ENCODE data around the gene CD244.
"Not testable (repeated sequence)": the region's sequence is repeated elsewhere in the genome, so short reads cannot be mapped to it uniquely, and the experiment has no call there.

CD244 gene

GRCh38 chr1:160887071-160887470 lies 24.4 kb upstream of the CD244 start:
- TF ChIP-seq CTCF (IDR thresholded peaks at IDR 0.05; ENCODE audit: low read depth, low read length), result no peak
- no peak overlapping the region for H3K4me3 ChIP-seq (replicated peaks in 1 of 2; ENCODE audit: low read depth in 2 of 2, low read length in 2 of 2)

GRCh38 chr1:160885042-160885441 lies 22.4 kb upstream of the CD244 start, which contains the start of gene ITLN1:
ITLN1 (minus strand) TSS chr1:160885180; CDS start chr1:160884877, 303 bp downstream.
- TF ChIP-seq CTCF (IDR thresholded peaks at IDR 0.05; ENCODE audit: low read depth, low read length), result no peak
- no peak within 1 kb of the TSS for H3K4me3 ChIP-seq (replicated peaks in 1 of 2; ENCODE audit: low read depth in 2 of 2, low read length in 2 of 2)
- DNase-seq (ENCODE audit: low read depth in 2 of 2), result no peak

More at GRCh38 chr1:160887071-160887470, 24.4 kb upstream of the CD244 start:
- no peak for DNase-seq (ENCODE audit: low read depth in 2 of 2)

- TF ChIP-seq CTCF (IDR thresholded peaks at IDR 0.05; ENCODE audit: low read depth, low read length), result no peak
- no peak overlapping the region for H3K4me3 ChIP-seq (replicated peaks in 1 of 2; ENCODE audit: low read depth in 2 of 2, low read length in 2 of 2)
- DNase-seq (ENCODE audit: low read depth in 2 of 2), result no peak
Measured at GRCh38 chr1:160884579-160884978, 21.9 kb upstream of the CD244 start.

- no peak overlapping the region for H3K4me3 ChIP-seq (replicated peaks in 1 of 2; ENCODE audit: low read depth in 2 of 2, low read length in 2 of 2)
- no peak for TF ChIP-seq CTCF (IDR thresholded peaks at IDR 0.05; ENCODE audit: low read depth, low read length)
- DNase-seq (ENCODE audit: low read depth in 2 of 2), result no peak
Measured at GRCh38 chr1:160883581-160884513, 21.2 kb upstream of the CD244 start.

DNA sequence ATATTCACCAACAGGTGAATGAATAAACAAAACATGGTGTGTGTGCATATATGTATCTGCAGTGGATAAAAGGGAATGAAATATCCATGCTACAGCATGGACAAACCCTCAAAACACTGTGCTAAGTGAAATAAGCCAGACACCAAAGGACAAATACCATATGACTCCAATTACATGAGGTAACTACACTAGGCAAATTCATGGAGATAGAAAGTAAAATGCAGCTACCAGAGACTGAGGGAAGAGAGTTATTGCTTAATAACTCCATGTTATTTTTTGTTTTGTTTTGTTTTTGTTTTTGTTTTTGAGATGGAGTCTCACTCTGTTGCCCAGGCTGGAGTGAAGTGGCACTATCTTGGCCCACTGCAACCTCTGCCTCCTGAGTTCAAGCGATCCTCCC lies 19.9 kb upstream of the CD244 start:
- no peak overlapping the region for H3K4me3 ChIP-seq (replicated peaks in 1 of 2; ENCODE audit: low read depth in 2 of 2, low read length in 2 of 2)
- TF ChIP-seq CTCF (IDR thresholded peaks at IDR 0.05; ENCODE audit: low read depth, low read length), result no peak
- no peak for DNase-seq (ENCODE audit: low read depth in 2 of 2)

GRCh38 chr1:160881264-160881663 lies 18.6 kb upstream of the CD244 start:
- not testable (repeated sequence) for H3K4me3 ChIP-seq (replicated peaks in 1 of 2; ENCODE audit: low read depth in 2 of 2, low read length in 2 of 2); DNase-seq (ENCODE audit: low read depth in 2 of 2)

- H3K4me3 ChIP-seq (replicated peaks in 1 of 2; ENCODE audit: low read depth in 2 of 2, low read length in 2 of 2), result no peak overlapping the region
- no peak for DNase-seq (ENCODE audit: low read depth in 2 of 2)
- TF ChIP-seq CTCF (IDR thresholded peaks at IDR 0.05; ENCODE audit: low read depth, low read length), result no peak
Measured at GRCh38 chr1:160880216-160880615, 17.5 kb upstream of the CD244 start.

All from cardiac fibroblast (primary cell).